TTC549 (cell line): ENCODE data around the gene TTYH2.

Experiments
- FAIRE-seq: peaks from 2 replicates; lab custom pipeline; 2012; peaks lifted over from hg19 to GRCh38; lab: Jason Lieb, UNC

Gene TTYH2

GRCh38 chr17:74295625-74296547 is 82.5 kb downstream of the TTYH2 start:
- no peak for FAIRE-seq

GRCh38 chr17:74296548-74296936 is 83.2 kb downstream of the TTYH2 start:
- no peak for FAIRE-seq

GRCh38 chr17:74297941-74298340 is 84.6 kb downstream of the TTYH2 start:
- no peak for FAIRE-seq

- FAIRE-seq: no peak
Observed at GRCh38 chr17:74298778-74299177, 85.4 kb downstream of the TTYH2 start.

- no peak for FAIRE-seq
Observed at GRCh38 chr17:74299226-74300009, 86.0 kb downstream of the TTYH2 start.

GRCh38 chr17:74303305-74303704 is 89.9 kb downstream of the TTYH2 start:
- FAIRE-seq: no peak

- no peak for FAIRE-seq
Observed at GRCh38 chr17:74304184-74304583, 90.8 kb downstream of the TTYH2 start.

- no peak for FAIRE-seq
Observed at GRCh38 chr17:74305865-74306654, 92.7 kb downstream of the TTYH2 start.

GRCh38 chr17:74307984-74308773 is 94.8 kb downstream of the TTYH2 start:
- no peak for FAIRE-seq

GRCh38 chr17:74309902-74310301 is 96.5 kb downstream of the TTYH2 start:
- FAIRE-seq: no peak
